ENCODE measurements around the gene KLHL13.

KLHL13 gene

GRCh38 chrX:117995378-117995777, 121.2 kb downstream of the KLHL13 start:
- H3K4me1 Mint-ChIP-seq (ENCODE audit: low read depth), result no peaks in the 10 kb centered on the region
- no peaks in the 10 kb centered on the region for H3K27me3 Mint-ChIP-seq (ENCODE audit: low read depth)
- H3K9me3 Mint-ChIP-seq, result no peaks in the 10 kb centered on the region
- H3K36me3 Mint-ChIP-seq (ENCODE audit: low read depth), result no peaks in the 10 kb centered on the region
- DNase-seq (ENCODE audit: low spot score), result no peak
- H3K27ac Mint-ChIP-seq, result no peak overlapping the region
- H3K4me3 Mint-ChIP-seq, result no peak overlapping the region

GRCh38 chrX:117992192-117992723, 124.4 kb downstream of the KLHL13 start:
- no peak for DNase-seq (ENCODE audit: low spot score)
- no peaks in the 10 kb centered on the region for H3K4me1 Mint-ChIP-seq (ENCODE audit: low read depth)
- no peaks in the 10 kb centered on the region for H3K36me3 Mint-ChIP-seq (ENCODE audit: low read depth)
- no peak overlapping the region for H3K4me3 Mint-ChIP-seq
- H3K27me3 Mint-ChIP-seq (ENCODE audit: low read depth), result no peaks in the 10 kb centered on the region
- no peaks in the 10 kb centered on the region for H3K9me3 Mint-ChIP-seq
- H3K27ac Mint-ChIP-seq, result no peak overlapping the region

GRCh38 chrX:117990438-117990837, 126.2 kb downstream of the KLHL13 start:
- Mint-ChIP-seq H3K4me3 (no peak overlapping the region), H3K36me3 (ENCODE audit: low read depth) (no peaks in the 10 kb centered on the region), H3K27ac (no peak overlapping the region), H3K27me3 (ENCODE audit: low read depth) (no peaks in the 10 kb centered on the region), H3K9me3 (no peaks in the 10 kb centered on the region), H3K4me1 (ENCODE audit: low read depth) (no peaks in the 10 kb centered on the region)
- DNase-seq (ENCODE audit: low spot score), result no peak

- Mint-ChIP-seq H3K4me3 (no peak overlapping the region), H3K27me3 (ENCODE audit: low read depth) (no peaks in the 10 kb centered on the region), H3K36me3 (ENCODE audit: low read depth) (no peaks in the 10 kb centered on the region), H3K4me1 (ENCODE audit: low read depth) (no peaks in the 10 kb centered on the region), H3K9me3 (no peaks in the 10 kb centered on the region), H3K27ac (no peak overlapping the region)
- DNase-seq (ENCODE audit: low spot score), result no peak
Observed at GRCh38 chrX:117989512-117989911, 127.1 kb downstream of the KLHL13 start.

- Mint-ChIP-seq H3K4me1 (ENCODE audit: low read depth) (no peaks in the 10 kb centered on the region), H3K9me3 (no peaks in the 10 kb centered on the region), H3K4me3 (no peak overlapping the region), H3K27ac (no peak overlapping the region), H3K27me3 (ENCODE audit: low read depth) (no peaks in the 10 kb centered on the region), H3K36me3 (ENCODE audit: low read depth) (no peaks in the 10 kb centered on the region)
- no peak for DNase-seq (ENCODE audit: low spot score)
Observed at GRCh38 chrX:117987373-117987772, 129.2 kb downstream of the KLHL13 start.

- no peaks in the 10 kb centered on the region for H3K27me3 Mint-ChIP-seq (ENCODE audit: low read depth)
- no peaks in the 10 kb centered on the region for H3K4me1 Mint-ChIP-seq (ENCODE audit: low read depth)
- H3K36me3 Mint-ChIP-seq (ENCODE audit: low read depth), result no peaks in the 10 kb centered on the region
- H3K4me3 Mint-ChIP-seq, result no peak overlapping the region
- H3K9me3 Mint-ChIP-seq, result no peaks in the 10 kb centered on the region
- DNase-seq (ENCODE audit: low spot score), result no peak
- H3K27ac Mint-ChIP-seq, result no peak overlapping the region
Observed at GRCh38 chrX:117985241-117985640, 131.4 kb downstream of the KLHL13 start.

- DNase-seq (ENCODE audit: low spot score), result no peak
- no peaks in the 10 kb centered on the region for H3K36me3 Mint-ChIP-seq (ENCODE audit: low read depth)
- no peaks in the 10 kb centered on the region for H3K9me3 Mint-ChIP-seq
- no peak overlapping the region for H3K4me3 Mint-ChIP-seq
- no peaks in the 10 kb centered on the region for H3K27me3 Mint-ChIP-seq (ENCODE audit: low read depth)
- H3K27ac Mint-ChIP-seq, result no peak overlapping the region
- no peaks in the 10 kb centered on the region for H3K4me1 Mint-ChIP-seq (ENCODE audit: low read depth)
Observed at GRCh38 chrX:117982694-117983392, 133.8 kb downstream of the KLHL13 start.

GRCh38 chrX:117978402-117978801, 138.2 kb downstream of the KLHL13 start:
- H3K9me3 Mint-ChIP-seq, result no peaks in the 10 kb centered on the region
- no peaks in the 10 kb centered on the region for H3K27me3 Mint-ChIP-seq (ENCODE audit: low read depth)
- no peaks in the 10 kb centered on the region for H3K4me1 Mint-ChIP-seq (ENCODE audit: low read depth)
- no peak overlapping the region for H3K27ac Mint-ChIP-seq
- no peak for DNase-seq (ENCODE audit: low spot score)
- no peak overlapping the region for H3K4me3 Mint-ChIP-seq
- H3K36me3 Mint-ChIP-seq (ENCODE audit: low read depth), result no peaks in the 10 kb centered on the region

- DNase-seq (ENCODE audit: low spot score), result no peak
- Mint-ChIP-seq H3K4me1 (ENCODE audit: low read depth) (no peaks in the 10 kb centered on the region), H3K27ac (no peak overlapping the region), H3K4me3 (no peak overlapping the region), H3K9me3 (no peaks in the 10 kb centered on the region), H3K36me3 (ENCODE audit: low read depth) (no peaks in the 10 kb centered on the region), H3K27me3 (ENCODE audit: low read depth) (no peaks in the 10 kb centered on the region)
Observed at GRCh38 chrX:117977526-117977925, 139.1 kb downstream of the KLHL13 start.

- H3K27ac Mint-ChIP-seq, result no peak overlapping the region
- no peaks in the 10 kb centered on the region for H3K4me1 Mint-ChIP-seq (ENCODE audit: low read depth)
- DNase-seq (ENCODE audit: low spot score), result no peak
- no peak overlapping the region for H3K4me3 Mint-ChIP-seq
- no peaks in the 10 kb centered on the region for H3K36me3 Mint-ChIP-seq (ENCODE audit: low read depth)
- H3K27me3 Mint-ChIP-seq (ENCODE audit: low read depth), result no peaks in the 10 kb centered on the region
- no peaks in the 10 kb centered on the region for H3K9me3 Mint-ChIP-seq
Observed at GRCh38 chrX:117973110-117973807, 143.4 kb downstream of the KLHL13 start.

GRCh38 chrX:117972711-117973109, 143.9 kb downstream of the KLHL13 start:
- Mint-ChIP-seq H3K4me3 (no peak overlapping the region), H3K36me3 (ENCODE audit: low read depth) (no peaks in the 10 kb centered on the region), H3K27me3 (ENCODE audit: low read depth) (no peaks in the 10 kb centered on the region), H3K9me3 (no peaks in the 10 kb centered on the region), H3K4me1 (ENCODE audit: low read depth) (no peaks in the 10 kb centered on the region), H3K27ac (no peak overlapping the region)
- DNase-seq (ENCODE audit: low spot score), result no peak

GRCh38 chrX:117969782-117970181, 146.8 kb downstream of the KLHL13 start:
- no peak overlapping the region for H3K4me3 Mint-ChIP-seq
- no peak overlapping the region for H3K27ac Mint-ChIP-seq
- H3K36me3 Mint-ChIP-seq (ENCODE audit: low read depth), result no peaks in the 10 kb centered on the region
- H3K4me1 Mint-ChIP-seq (ENCODE audit: low read depth), result no peaks in the 10 kb centered on the region
- H3K9me3 Mint-ChIP-seq, result no peaks in the 10 kb centered on the region
- no peaks in the 10 kb centered on the region for H3K27me3 Mint-ChIP-seq (ENCODE audit: low read depth)
- no peak for DNase-seq (ENCODE audit: low spot score)

GRCh38 chrX:117969328-117969727, 147.3 kb downstream of the KLHL13 start:
- no peak overlapping the region for H3K27ac Mint-ChIP-seq
- no peak overlapping the region for H3K4me3 Mint-ChIP-seq
- H3K27me3 Mint-ChIP-seq (ENCODE audit: low read depth), result no peaks in the 10 kb centered on the region
- H3K9me3 Mint-ChIP-seq, result no peaks in the 10 kb centered on the region
- H3K4me1 Mint-ChIP-seq (ENCODE audit: low read depth), result no peaks in the 10 kb centered on the region
- no peak for DNase-seq (ENCODE audit: low spot score)
- H3K36me3 Mint-ChIP-seq (ENCODE audit: low read depth), result no peaks in the 10 kb centered on the region

- no peaks in the 10 kb centered on the region for H3K27me3 Mint-ChIP-seq (ENCODE audit: low read depth)
- H3K4me1 Mint-ChIP-seq (ENCODE audit: low read depth), result no peaks in the 10 kb centered on the region
- no peak overlapping the region for H3K4me3 Mint-ChIP-seq
- no peaks in the 10 kb centered on the region for H3K36me3 Mint-ChIP-seq (ENCODE audit: low read depth)
- no peak overlapping the region for H3K27ac Mint-ChIP-seq
- no peak for DNase-seq (ENCODE audit: low spot score)
- no peaks in the 10 kb centered on the region for H3K9me3 Mint-ChIP-seq
Observed at GRCh38 chrX:117959045-117959444, 157.6 kb downstream of the KLHL13 start.
